Thoracic aorta (tissue), 2 donors: ENCODE results near the gene BET1L. TPM values are rescaled to one million over a fixed set of nuclear protein-coding genes. Genes with fewer than 3 reads are reported as not detected.
"Not testable (repeated sequence)": the region's sequence is repeated elsewhere in the genome, so short reads cannot be mapped to it uniquely, and the experiment has no call there.

Experiments
- ATAC-seq: fragments of 150-250 bp; one replicate; pipeline ENCODE4 v1.8.0; 2017; ENCODE audit warnings: low read depth; ENCODE audit not compliant: insufficient number of reproducible peaks, low FRiP score
- DNase-seq: peaks from one replicate; pipeline ENCODE4 v3.0.0-alpha.2; 2020; ENCODE audit warnings: low spot score
- H3K27ac ChIP-seq, 2 donors: fragments of 200-600 bp; sonication (generic); 1 replicate in 1 of 2; 2 replicates in 1 of 2; pipeline ENCODE4 v1.5.1; 2016; ENCODE audit warnings: mild to moderate bottlenecking in 2 of 2, moderate library complexity in 2 of 2
- H3K27me3 ChIP-seq: fragments of 200-600 bp; sonication (generic); replicated peaks from 2 replicates; pipeline ENCODE4 v1.6.0; 2016; ENCODE audit warnings: mild to moderate bottlenecking; ENCODE audit not compliant: insufficient read depth
- H3K36me3 ChIP-seq: fragments of 200-600 bp; sonication (generic); one replicate; pipeline ENCODE4 v1.5.1; 2016
- H3K4me1 ChIP-seq, 2 donors: fragments of 200-600 bp; sonication (generic); 1 replicate in 1 of 2; 2 replicates in 1 of 2; pipeline versions ENCODE4 v1.5.1 to v1.6.0; 2016; ENCODE audit warnings: low read depth in 2 of 2, mild to moderate bottlenecking in 1 of 2; ENCODE audit not compliant: control insufficient read depth in 1 of 2
- H3K4me3 ChIP-seq: fragments of 200-600 bp; sonication (generic); 2 replicates; pipeline ENCODE4 v1.5.1; 2016; ENCODE audit warnings: mild to moderate bottlenecking
- H3K9me3 ChIP-seq: fragments of 200-600 bp; sonication (generic); 2 replicates; pipeline ENCODE4 v1.5.1; 2016
- CTCF ChIP-seq: fragments of 200-600 bp; sonication (generic); IDR thresholded peaks from one replicate; pipeline ENCODE4 v1.5.1; 2019; ENCODE audit warnings: antibody characterized with exemption
- total RNA-seq, 2 donors: library from RNA; depleted of rRNA; stranded (reverse); fragments of >200 nt; gene quantifications; one replicate each; pipeline versions ENCODE4 v1.1.0 to v1.2.3, GENCODE V29; 2016

The BET1L gene
- total RNA-seq, 2 donors from 2014 or later = 38.7 to 42.7 TPM

- ATAC-seq (no peak), DNase-seq (no peak)
- Histone ChIP-seq H3K4me1 (no peaks in the 10 kb centered on the region), H3K36me3 (peaks cover 7% of the 10 kb centered on the region), H3K4me3 (no peak overlapping the region), H3K27ac (no peak overlapping the region), H3K9me3 (no peaks in the 10 kb centered on the region), H3K27me3 (no peaks in the 10 kb centered on the region)
- no peak for TF ChIP-seq CTCF
Measured at GRCh38 chr11:221998-222789, 15.0 kb upstream of the BET1L start.

DNA sequence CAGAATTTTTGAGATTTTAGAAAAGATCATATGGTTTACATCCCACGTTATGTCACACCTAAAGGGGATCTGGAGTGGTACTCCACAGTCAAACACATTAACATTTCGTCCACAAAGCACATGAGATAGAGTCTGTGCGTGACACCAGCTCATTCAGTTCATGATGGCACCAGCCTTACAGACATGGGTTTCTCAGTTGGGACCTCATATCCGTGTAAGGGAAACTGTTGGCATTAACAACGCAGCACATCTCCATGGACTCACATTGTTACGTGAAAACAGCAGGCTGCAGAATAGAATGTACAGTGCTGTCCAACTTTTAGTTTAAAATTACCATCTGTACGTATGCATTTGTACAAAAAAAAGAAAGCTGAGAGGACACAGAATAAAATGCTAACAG lies 14.3 kb upstream of the BET1L start:
- H3K27me3 ChIP-seq = no peaks in the 10 kb centered on the region
- TF ChIP-seq CTCF = no peak
- peaks cover 7% of the 10 kb centered on the region for H3K36me3 ChIP-seq
- ATAC-seq (no peak), DNase-seq (no peak)
- H3K27ac ChIP-seq = no peak overlapping the region
- H3K4me1 ChIP-seq = no peaks in the 10 kb centered on the region
- H3K4me3 ChIP-seq = no peak overlapping the region
- H3K9me3 ChIP-seq = no peaks in the 10 kb centered on the region

- not testable (repeated sequence) for H3K9me3 ChIP-seq, H3K4me3 ChIP-seq, H3K4me1 ChIP-seq, ATAC-seq, DNase-seq, H3K27ac ChIP-seq, H3K36me3 ChIP-seq, H3K27me3 ChIP-seq
Measured at GRCh38 chr11:220641-221215, 13.5 kb upstream of the BET1L start.

DNA sequence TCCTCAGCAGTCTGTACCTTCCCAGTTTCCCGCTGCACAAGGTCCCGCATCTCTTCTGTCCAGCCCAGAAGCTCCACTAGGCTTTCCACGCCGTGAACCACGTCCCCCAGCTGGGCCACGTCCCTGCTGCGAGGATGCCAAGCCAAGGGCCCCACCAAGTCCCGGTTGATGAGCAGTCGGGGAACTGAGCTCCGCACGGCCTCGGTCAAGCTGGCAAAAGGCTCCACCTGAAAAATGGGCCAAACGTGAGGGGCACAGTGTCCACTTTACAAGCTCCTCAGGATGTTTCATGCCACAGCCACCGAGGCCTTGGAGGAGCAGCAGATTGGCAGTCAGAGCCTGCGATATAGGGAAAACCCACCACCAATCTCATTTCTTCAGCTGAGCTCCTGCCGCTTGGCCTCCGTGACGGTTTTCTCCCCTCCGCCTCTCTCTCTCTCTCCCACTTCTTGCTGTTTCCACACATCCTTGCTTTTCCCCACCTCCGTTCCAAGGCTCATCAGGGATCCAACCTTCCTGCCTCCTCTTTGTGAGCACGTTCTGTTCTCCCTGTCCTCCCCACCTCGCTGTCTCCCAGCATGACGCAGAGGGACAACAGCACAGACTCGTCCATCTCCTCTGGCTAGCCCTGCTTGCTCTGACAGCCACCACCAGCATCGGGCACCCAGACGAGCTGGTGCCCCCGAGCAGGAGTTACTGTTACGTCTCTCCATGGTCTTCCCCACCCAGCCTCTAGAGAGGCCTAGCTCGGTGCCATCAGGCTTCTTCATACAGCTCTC lies 11.8 kb upstream of the BET1L start:
- DNase-seq (no peak), ATAC-seq (no peak)
- H3K36me3 ChIP-seq = peaks cover 23% of the 10 kb centered on the region
- H3K9me3 ChIP-seq = no peaks in the 10 kb centered on the region
- no peaks in the 10 kb centered on the region for H3K27me3 ChIP-seq
- TF ChIP-seq CTCF = no peak
- H3K27ac ChIP-seq = no peak overlapping the region
- H3K4me3 ChIP-seq = no peak overlapping the region
- H3K4me1 ChIP-seq = no peaks in the 10 kb centered on the region

GRCh38 chr11:217704-218103 lies 10.5 kb upstream of the BET1L start:
- DNase-seq (no peak), ATAC-seq (no peak)
- Histone ChIP-seq H3K9me3 (no peaks in the 10 kb centered on the region), H3K27me3 (no peaks in the 10 kb centered on the region), H3K4me1 (no peaks in the 10 kb centered on the region), H3K27ac (no peak overlapping the region), H3K36me3 (peaks cover 34% of the 10 kb centered on the region), H3K4me3 (no peak overlapping the region)
- TF ChIP-seq CTCF = no peak
